ENCODE measurements around the gene PPM1B. TPM values are rescaled to one million over a fixed set of nuclear protein-coding genes. Genes with fewer than 3 reads are reported as not detected.

The PPM1B gene
- total and polyA plus RNA-seq, 2 of the 8 experiments (the other 6 are each of a cell fraction or from before 2014, with no cell fraction given) = 43.6 to 126 TPM

- Histone ChIP-seq H2BK15ac (ENCODE audit: low read length) (no peak overlapping the region), H2AK5ac (ENCODE audit: low read depth, low read length) (no peak overlapping the region), H2BK12ac (ENCODE audit: low read depth, low read length) (no peak overlapping the region), H3K27ac (ENCODE audit: low read depth, low read length) (no peak overlapping the region), H3K4me1 (replicated peaks in 1 of 4; ENCODE audit: control insufficient read depth in 3 of 4, insufficient read depth in 4 of 4, low read length in 3 of 4) (peaks cover 0 to 11% (median 6%) of the 10 kb centered on the region in 4 experiments; a peak in 3 of 7 replicates), H4K91ac (replicated peaks; ENCODE audit: insufficient read length, low read length) (no peak overlapping the region), H2AFZ (ENCODE audit: low read length) (no peak overlapping the region), H3K9me3 (ENCODE audit: insufficient read depth in 2 of 2, low read depth in 1 of 2, low read length in 1 of 2) (peaks cover 0 to 7% of the 10 kb centered on the region in 2 experiments; a peak in 2 of 4 replicates), H3K4me3 (ENCODE audit: extremely low read depth in 1 of 4, insufficient read depth in 2 of 4, low read depth in 3 of 4, low read length in 4 of 4) (no peak overlapping the region), H3K36me3 (ENCODE audit: control insufficient read depth in 2 of 4, insufficient read depth in 4 of 4, low read length in 3 of 4) (peaks cover 0 to 35% (median 14%) of the 10 kb centered on the region in 4 experiments; a peak in 3 of 8 replicates), H3K4ac (replicated peaks; ENCODE audit: insufficient read length, low read depth, low read length) (no peak overlapping the region), H4K8ac (ENCODE audit: extremely low read depth, insufficient read depth, low read length) (no peak overlapping the region), H3K79me1 (ENCODE audit: low read depth, low read length) (no peaks in the 10 kb centered on the region; the same call in 1 of the 2 replicates), H3K79me2 (ENCODE audit: control insufficient read depth in 1 of 2, insufficient read depth in 2 of 2, low read length in 2 of 2) (peaks cover 54 to 100% of the 10 kb centered on the region in 2 experiments), H3K18ac (ENCODE audit: extremely low read depth, low read length) (no peak overlapping the region), H3K23me2 (ENCODE audit: low read depth, low read length) (no peaks in the 10 kb centered on the region), H3K14ac (ENCODE audit: insufficient read length) (no peak overlapping the region), H4K20me1 (replicated peaks in 1 of 2; ENCODE audit: control insufficient read depth in 1 of 2, insufficient read depth in 2 of 2, low read length in 2 of 2) (peaks cover 5 to 6% of the 10 kb centered on the region in 2 experiments), H3K4me2 (ENCODE audit: insufficient read depth in 1 of 2, low read depth in 2 of 2, low read length in 2 of 2) (no peak overlapping the region), H2BK20ac (ENCODE audit: low read length) (no peak overlapping the region), H4K5ac (ENCODE audit: insufficient read length, low read depth, low read length) (no peak overlapping the region), H3K27me3 (replicated peaks in 1 of 4; ENCODE audit: control insufficient read depth in 3 of 4, extremely low read depth in 1 of 4, insufficient read depth in 3 of 4, low read length in 3 of 4) (no peaks in the 10 kb centered on the region), H2BK5ac (ENCODE audit: low read depth, low read length) (no peak overlapping the region), H2BK120ac (replicated peaks; ENCODE audit: low read depth, low read length) (no peak overlapping the region), H3K23ac (ENCODE audit: insufficient read length) (no peak overlapping the region), H3K9ac (replicated peaks in 1 of 4; ENCODE audit: extremely low read depth in 1 of 4, low read depth in 3 of 4, low read length in 3 of 4) (no peak overlapping the region), H3K56ac (replicated peaks; ENCODE audit: insufficient read length, low read depth, low read length) (no peak overlapping the region)
- ChIA-PET CTCF (ENCODE audit: partially characterized antibody) (interaction anchor here (0.9 to 1.4 kb wide), 3 partner anchors 18 to 138 kb away, joined by 3 to 7 read pairs (median 3); no protein-coding TSS in a partner anchor), POLR2A (ENCODE audit: partially characterized antibody) (interaction anchor here (0.6 to 7.4 kb wide), 5 partner anchors 12 to 781 kb away, joined by 3 to 53 read pairs (median 4); partner anchors contain the start of gene PPM1B)
- DNase-seq (ENCODE audit: low read depth in 1 of 2, low spot score in 2 of 2) (no peak), FAIRE-seq (no peak)
- 90% methylated on average over 2 of the region's 2 CpGs; no CpG with 5 or more reads in 1 of the 2 experiments for WGBS, 2 experiments (ENCODE audit: extremely low coverage in 1 of 2, insufficient coverage in 1 of 2, insufficient read length in 1 of 2, insufficient replicate concordance in 2 of 2, low coverage in 1 of 2, low lambda C conversion rate in 2 of 2, missing lambda C conversion rate in 1 of 2)
- TF ChIP-seq KDM4A (IDR thresholded peaks at IDR 0.05; ENCODE audit: low read depth, low read length, severe bottlenecking) (no peak), CTBP2 (IDR thresholded peaks at IDR 0.05; ENCODE audit: borderline replicate concordance, insufficient read depth, insufficient read length, low read length) (no peak), RNF2 (IDR thresholded peaks at IDR 0.05; ENCODE audit: borderline replicate concordance, low read depth, low read length, missing control alignments, poor library complexity, severe bottlenecking) (no peak), KDM5A (IDR thresholded peaks at IDR 0.05; ENCODE audit: low read length) (no peak), KDM1A (IDR thresholded peaks at IDR 0.05; ENCODE audit: borderline replicate concordance, low read length) (no peak), SUZ12 (IDR thresholded peaks at IDR 0.05; ENCODE audit: low read length) (no peak), JUND (IDR thresholded peaks at IDR 0.05; ENCODE audit: low read length) (no peak), SIRT6 (IDR thresholded peaks at IDR 0.05; ENCODE audit: low read length) (no peak), RBBP5 (IDR thresholded peaks at IDR 0.05; ENCODE audit: borderline replicate concordance, low read depth, low read length) (no peak), SIX5 (IDR thresholded peaks at IDR 0.05; ENCODE audit: low read depth, low read length) (no peak), CBX5 (IDR thresholded peaks at IDR 0.05; ENCODE audit: low read depth, low read length) (no peak), CHD1 (IDR thresholded peaks at IDR 0.05; ENCODE audit: low read depth, low read length) (no peak), FOSL1 (IDR thresholded peaks at IDR 0.05; ENCODE audit: insufficient read depth, low read depth, low read length) (no peak), BACH1 (IDR thresholded peaks at IDR 0.05; ENCODE audit: low read length) (no peak)
Measured at GRCh38 chr2:44181648-44182047, 13.0 kb downstream of the PPM1B start.
